Measurements from ENCODE around the gene DHH. TPM values are rescaled to one million over a fixed set of nuclear protein-coding genes. Genes with fewer than 3 reads are reported as not detected.
A peak's percentile ranks its signal among the peaks of the same experiment; 100 is the strongest.

DHH gene
- total RNA-seq, 1 experiment from 2014 or later, result not detected

- H3K4me3 Mint-ChIP-seq (ENCODE audit: unreplicated experiment), result no peak overlapping the region
- H3K9me3 Mint-ChIP-seq (ENCODE audit: unreplicated experiment), result no peaks in the 10 kb centered on the region
- no peak overlapping the region for H3K27ac Mint-ChIP-seq (ENCODE audit: low read depth, unreplicated experiment)
- TF ChIP-seq CTCF (IDR thresholded peaks at IDR 0.05; ENCODE audit: unreplicated experiment), result no peak
- peaks cover 50% of the 10 kb centered on the region for H3K36me3 Mint-ChIP-seq (ENCODE audit: insufficient read depth, unreplicated experiment)
- DNase-seq (ENCODE audit: unreplicated experiment), result no peak
- BruUV-seq (replicated peaks), result no TSS peak
- ChIA-PET CTCF (interaction anchor here (0.6 to 1.9 kb wide), 3 partner anchors 8 to 44 kb away, joined by 3 to 8 read pairs (median 6); no protein-coding TSS in a partner anchor), POLR2A (interaction anchor here (1.3 to 1.7 kb wide), 2 partner anchors 25 to 76 kb away, joined by 3 to 6 read pairs; partner anchors contain the start of gene TUBA1B)
- H3K27me3 Mint-ChIP-seq (ENCODE audit: insufficient read depth, unreplicated experiment), result no peaks in the 10 kb centered on the region
- intact Hi-C loops (cut with micrococcal nuclease), result no loop called here
- peaks cover 33% of the 10 kb centered on the region for H3K4me1 Mint-ChIP-seq (ENCODE audit: insufficient read depth, unreplicated experiment)
Observed at GRCh38 chr12:49054524-49054923, 40.1 kb downstream of the DHH start.

GRCh38 chr12:49054096-49054495, 40.5 kb downstream of the DHH start:
- no TSS peak for BruUV-seq (replicated peaks)
- Mint-ChIP-seq H3K36me3 (ENCODE audit: insufficient read depth, unreplicated experiment) (peaks cover 54% of the 10 kb centered on the region), H3K9me3 (ENCODE audit: unreplicated experiment) (no peaks in the 10 kb centered on the region), H3K4me3 (ENCODE audit: unreplicated experiment) (no peak overlapping the region), H3K27me3 (ENCODE audit: insufficient read depth, unreplicated experiment) (no peaks in the 10 kb centered on the region), H3K27ac (ENCODE audit: low read depth, unreplicated experiment) (no peak overlapping the region), H3K4me1 (ENCODE audit: insufficient read depth, unreplicated experiment) (peaks cover 33% of the 10 kb centered on the region)
- ChIA-PET CTCF (interaction anchor here (0.6 to 1.0 kb wide), 2 partner anchors 11 to 45 kb away, joined by 3 to 6 read pairs; no protein-coding TSS in a partner anchor), POLR2A (interaction anchor here (1.3 kb wide), 1 partner anchor 25 kb away, joined by 3 read pairs; no protein-coding TSS in a partner anchor)
- TF ChIP-seq CTCF (IDR thresholded peaks at IDR 0.05; ENCODE audit: unreplicated experiment), result no peak
- intact Hi-C loops (cut with micrococcal nuclease), result no loop called here
- no peak for DNase-seq (ENCODE audit: unreplicated experiment)

GRCh38 chr12:49052451-49053208, 42.0 kb downstream of the DHH start:
- Mint-ChIP-seq H3K27ac (ENCODE audit: low read depth, unreplicated experiment) (no peak overlapping the region), H3K4me3 (ENCODE audit: unreplicated experiment) (no peak overlapping the region), H3K27me3 (ENCODE audit: insufficient read depth, unreplicated experiment) (no peaks in the 10 kb centered on the region), H3K36me3 (ENCODE audit: insufficient read depth, unreplicated experiment) (peaks cover 69% of the 10 kb centered on the region), H3K4me1 (ENCODE audit: insufficient read depth, unreplicated experiment) (peaks cover 33% of the 10 kb centered on the region), H3K9me3 (ENCODE audit: unreplicated experiment) (no peaks in the 10 kb centered on the region)
- TF ChIP-seq CTCF (IDR thresholded peaks at IDR 0.05; ENCODE audit: unreplicated experiment), result no peak
- ChIA-PET CTCF (interaction anchor here (0.7 kb wide), 1 partner anchor 33 kb away, joined by 3 read pairs; no protein-coding TSS in a partner anchor), POLR2A (interaction anchor here (0.7 kb wide), 1 partner anchor 16 kb away, joined by 3 read pairs; no protein-coding TSS in a partner anchor)
- TSS peak; percentile 3 for BruUV-seq (replicated peaks)
- intact Hi-C loops (cut with micrococcal nuclease), result no loop called here
- DNase-seq (ENCODE audit: unreplicated experiment), result no peak

- intact Hi-C loops (cut with micrococcal nuclease), result no loop called here
- H3K27ac Mint-ChIP-seq (ENCODE audit: low read depth, unreplicated experiment), result no peak overlapping the region
Observed at GRCh38 chr12:49051777-49052438, 42.7 kb downstream of the DHH start.

More at GRCh38 chr12:49051777-49052438, 42.7 kb downstream of the DHH start:
- no peak for TF ChIP-seq CTCF (IDR thresholded peaks at IDR 0.05; ENCODE audit: unreplicated experiment)
- ChIA-PET POLR2A (interaction anchor here (0.7 kb wide), 1 partner anchor 15 kb away, joined by 3 read pairs; no protein-coding TSS in a partner anchor), CTCF (no interaction called here)
- DNase-seq (ENCODE audit: unreplicated experiment), result no peak
- no TSS peak for BruUV-seq (replicated peaks)
- H3K36me3 Mint-ChIP-seq (ENCODE audit: insufficient read depth, unreplicated experiment), result peaks cover 76% of the 10 kb centered on the region
- no peaks in the 10 kb centered on the region for H3K27me3 Mint-ChIP-seq (ENCODE audit: insufficient read depth, unreplicated experiment)
- no peaks in the 10 kb centered on the region for H3K9me3 Mint-ChIP-seq (ENCODE audit: unreplicated experiment)
- peaks cover 26% of the 10 kb centered on the region for H3K4me1 Mint-ChIP-seq (ENCODE audit: insufficient read depth, unreplicated experiment)
- H3K4me3 Mint-ChIP-seq (ENCODE audit: unreplicated experiment), result no peak overlapping the region

Data from MCF 10A (cell line).